HG02798 (cell line): ENCODE measurements around the gene INTS6.

Experiments used
- ATAC-seq: cut with Tn5 transposase; IDR thresholded peaks from one replicate; pipeline ENCODE4 v1.9.1; 2021; ENCODE audit warnings: mild to moderate bottlenecking; ENCODE audit not compliant: unreplicated experiment, poor library complexity

Gene INTS6, protein sequence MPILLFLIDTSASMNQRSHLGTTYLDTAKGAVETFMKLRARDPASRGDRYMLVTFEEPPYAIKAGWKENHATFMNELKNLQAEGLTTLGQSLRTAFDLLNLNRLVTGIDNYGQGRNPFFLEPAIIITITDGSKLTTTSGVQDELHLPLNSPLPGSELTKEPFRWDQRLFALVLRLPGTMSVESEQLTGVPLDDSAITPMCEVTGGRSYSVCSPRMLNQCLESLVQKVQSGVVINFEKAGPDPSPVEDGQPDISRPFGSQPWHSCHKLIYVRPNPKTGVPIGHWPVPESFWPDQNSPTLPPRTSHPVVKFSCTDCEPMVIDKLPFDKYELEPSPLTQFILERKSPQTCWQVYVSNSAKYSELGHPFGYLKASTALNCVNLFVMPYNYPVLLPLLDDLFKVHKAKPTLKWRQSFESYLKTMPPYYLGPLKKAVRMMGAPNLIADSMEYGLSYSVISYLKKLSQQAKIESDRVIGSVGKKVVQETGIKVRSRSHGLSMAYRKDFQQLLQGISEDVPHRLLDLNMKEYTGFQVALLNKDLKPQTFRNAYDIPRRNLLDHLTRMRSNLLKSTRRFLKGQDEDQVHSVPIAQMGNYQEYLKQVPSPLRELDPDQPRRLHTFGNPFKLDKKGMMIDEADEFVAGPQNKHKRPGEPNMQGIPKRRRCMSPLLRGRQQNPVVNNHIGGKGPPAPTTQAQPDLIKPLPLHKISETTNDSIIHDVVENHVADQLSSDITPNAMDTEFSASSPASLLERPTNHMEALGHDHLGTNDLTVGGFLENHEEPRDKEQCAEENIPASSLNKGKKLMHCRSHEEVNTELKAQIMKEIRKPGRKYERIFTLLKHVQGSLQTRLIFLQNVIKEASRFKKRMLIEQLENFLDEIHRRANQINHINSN

DNA sequence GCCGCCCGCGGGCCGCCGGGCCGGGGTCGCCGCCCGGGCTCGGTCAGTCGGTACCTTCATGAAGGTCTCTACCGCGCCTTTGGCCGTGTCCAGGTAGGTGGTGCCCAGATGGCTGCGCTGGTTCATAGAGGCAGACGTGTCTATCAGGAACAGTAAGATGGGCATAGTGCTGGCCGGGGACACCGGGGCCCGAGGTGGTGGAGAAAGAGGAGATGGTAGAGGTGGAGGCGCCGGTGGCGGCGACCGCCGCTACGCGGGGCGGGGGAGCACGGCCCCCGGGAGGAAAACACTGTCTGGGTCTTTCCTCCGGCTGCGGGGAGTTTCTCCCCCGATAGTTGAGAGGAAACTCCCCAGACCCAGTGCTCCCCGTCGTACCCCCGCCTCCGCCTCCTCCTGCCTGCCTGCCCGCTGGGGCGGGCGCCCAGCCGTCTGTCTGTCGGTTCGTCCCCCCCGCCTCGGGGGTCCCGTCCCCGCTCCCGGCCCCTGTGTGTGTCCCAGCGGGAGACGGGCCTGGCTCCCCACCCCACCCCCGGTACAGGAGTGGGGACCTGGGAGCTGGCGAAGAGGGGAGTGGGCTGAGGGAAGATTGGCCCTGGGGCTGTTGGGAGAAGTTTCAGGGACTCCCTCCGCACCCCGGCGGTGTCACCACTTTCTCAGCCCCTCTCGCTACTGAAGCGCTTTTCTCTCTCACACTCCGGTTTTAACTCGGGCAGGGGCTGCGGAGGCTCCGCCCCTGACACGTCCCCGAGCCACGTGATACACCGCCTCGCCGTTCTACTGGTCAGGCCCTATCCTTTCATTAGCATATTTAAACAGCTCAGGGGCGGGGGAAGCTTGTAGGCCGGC is at the start of gene INTS6:
INTS6 (minus strand) TSS at position 676 of the 846 bp plus-strand sequence; CDS start at position 165, 511 bp downstream.
- peak; percentile 70 for ATAC-seq

DNA sequence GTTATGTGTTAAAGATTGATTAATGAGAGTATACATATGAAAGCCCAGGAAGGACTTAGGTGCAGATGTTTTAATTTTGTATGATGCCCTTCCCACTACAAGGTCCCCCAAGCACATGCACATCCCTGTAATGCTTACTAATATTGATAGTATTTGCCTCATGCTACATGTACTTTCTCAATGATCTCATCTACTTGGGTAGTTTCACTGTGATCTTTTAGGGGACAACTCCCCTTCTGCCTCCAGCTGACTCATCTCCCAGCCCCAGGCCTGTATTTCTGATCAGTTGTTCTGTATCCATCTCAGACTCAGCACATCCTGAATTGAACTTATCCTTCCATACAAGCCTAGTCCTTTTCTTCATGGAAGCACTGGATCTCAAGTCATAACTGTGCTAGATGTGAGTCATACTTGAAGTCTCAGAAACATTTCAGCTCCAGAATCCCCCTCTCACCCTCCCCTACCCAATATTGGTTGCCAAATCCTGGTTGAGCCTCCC is 49.4 kb upstream of the INTS6 start:
- ATAC-seq, result peak; percentile 91

- ATAC-seq, result peak; percentile 18
Observed at GRCh38 chr13:51501592-51502152, 48.8 kb upstream of the INTS6 start.

DNA sequence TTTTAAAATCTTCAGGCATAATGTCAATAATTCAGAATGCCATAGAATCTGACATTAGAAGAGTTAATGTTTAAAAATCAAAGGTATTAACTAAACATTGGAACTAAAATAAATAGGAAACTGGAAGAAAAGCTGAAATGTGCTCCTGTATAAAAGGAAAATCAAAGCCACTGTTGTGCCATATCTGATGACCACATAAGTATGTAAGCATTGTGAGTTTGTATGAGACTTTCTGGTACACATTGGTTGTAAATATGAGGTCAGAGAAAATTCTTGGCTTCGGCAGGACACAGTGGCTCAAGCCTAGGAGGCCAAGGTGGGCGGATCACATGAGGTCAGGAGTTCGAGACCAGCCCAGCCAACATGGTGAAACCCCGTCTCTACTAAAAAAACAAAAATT is 48.3 kb upstream of the INTS6 start:
- no peak for ATAC-seq

GRCh38 chr13:51500687-51501086 is 47.9 kb upstream of the INTS6 start:
- ATAC-seq, result no peak

DNA sequence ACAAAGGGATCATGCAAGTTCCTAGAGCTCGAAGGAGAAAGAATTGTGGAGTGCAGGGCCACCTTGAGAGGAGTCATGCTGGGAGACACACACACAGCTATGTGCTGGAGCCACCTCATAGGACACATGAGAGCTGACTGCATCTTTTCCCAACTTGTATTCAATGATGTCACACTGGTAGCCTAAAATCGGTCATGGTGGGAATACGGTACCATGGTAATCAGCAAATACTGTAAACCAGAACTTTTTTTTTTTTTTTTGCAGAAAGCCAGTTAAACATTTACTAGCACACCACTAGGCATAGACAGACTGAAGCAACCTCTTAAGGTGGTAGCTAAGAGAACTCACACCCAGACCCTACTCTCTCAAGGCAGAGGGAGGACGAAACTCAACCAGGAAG is 47.0 kb upstream of the INTS6 start:
- ATAC-seq, result no peak

GRCh38 chr13:51495316-51495715 is 42.5 kb upstream of the INTS6 start:
- ATAC-seq, result no peak

GRCh38 chr13:51494156-51494555 is 41.3 kb upstream of the INTS6 start:
- ATAC-seq, result no peak

- no peak for ATAC-seq
Observed at GRCh38 chr13:51488212-51488611, 35.4 kb upstream of the INTS6 start.

GRCh38 chr13:51481656-51482055 is 28.8 kb upstream of the INTS6 start:
- ATAC-seq, result no peak

DNA sequence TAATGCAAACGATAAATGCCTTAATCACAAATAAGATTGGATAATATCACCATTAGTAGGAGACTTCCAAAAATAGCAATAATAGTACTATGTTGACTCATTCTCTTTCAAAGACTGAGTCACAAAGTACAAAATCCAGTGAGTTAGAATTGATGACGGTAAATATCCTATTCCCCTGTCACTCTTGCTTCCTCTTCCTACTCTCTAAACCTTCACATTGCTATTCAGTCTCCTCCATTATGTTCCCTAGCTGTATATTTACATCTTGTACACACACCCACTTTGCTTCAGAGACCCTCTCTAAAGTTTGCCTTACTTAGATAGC is 26.3 kb upstream of the INTS6 start:
- no peak for ATAC-seq

DNA sequence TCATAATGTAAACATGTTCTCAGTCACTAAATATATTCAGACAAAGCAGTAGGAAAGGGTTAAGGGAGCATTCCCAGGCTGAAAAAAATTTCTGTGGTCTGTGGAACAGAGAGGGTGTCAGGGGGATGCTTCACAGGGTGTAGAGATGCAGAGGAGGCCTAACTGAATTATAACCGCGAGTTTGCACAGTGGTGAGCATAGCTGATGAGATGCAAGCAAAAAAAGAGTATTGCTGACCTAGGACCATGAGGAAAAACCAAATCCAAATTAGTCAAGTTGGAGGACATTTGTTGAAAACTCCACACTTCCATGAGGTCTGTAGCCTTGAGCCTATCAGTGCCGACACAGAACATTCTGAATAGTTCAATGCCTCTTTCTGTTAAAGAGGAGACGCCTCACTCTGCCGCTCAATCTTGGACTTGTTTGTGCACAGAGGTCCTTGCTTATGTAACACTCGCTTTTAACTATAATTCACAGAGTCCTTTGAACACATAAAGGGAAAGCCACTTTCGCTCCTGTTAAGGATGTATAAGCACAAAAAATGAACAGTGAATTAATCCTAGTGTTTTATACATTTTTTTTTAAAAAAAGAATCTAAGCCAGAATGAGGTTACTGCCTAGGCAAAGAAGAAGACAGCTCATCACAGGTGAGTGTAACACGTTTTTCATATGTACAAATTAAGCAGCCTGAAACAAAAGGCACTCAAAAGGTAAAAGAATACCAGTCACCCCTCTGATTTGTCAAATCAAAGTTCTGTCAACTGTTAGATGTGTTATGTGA is 25.8 kb upstream of the INTS6 start:
- no peak for ATAC-seq

DNA sequence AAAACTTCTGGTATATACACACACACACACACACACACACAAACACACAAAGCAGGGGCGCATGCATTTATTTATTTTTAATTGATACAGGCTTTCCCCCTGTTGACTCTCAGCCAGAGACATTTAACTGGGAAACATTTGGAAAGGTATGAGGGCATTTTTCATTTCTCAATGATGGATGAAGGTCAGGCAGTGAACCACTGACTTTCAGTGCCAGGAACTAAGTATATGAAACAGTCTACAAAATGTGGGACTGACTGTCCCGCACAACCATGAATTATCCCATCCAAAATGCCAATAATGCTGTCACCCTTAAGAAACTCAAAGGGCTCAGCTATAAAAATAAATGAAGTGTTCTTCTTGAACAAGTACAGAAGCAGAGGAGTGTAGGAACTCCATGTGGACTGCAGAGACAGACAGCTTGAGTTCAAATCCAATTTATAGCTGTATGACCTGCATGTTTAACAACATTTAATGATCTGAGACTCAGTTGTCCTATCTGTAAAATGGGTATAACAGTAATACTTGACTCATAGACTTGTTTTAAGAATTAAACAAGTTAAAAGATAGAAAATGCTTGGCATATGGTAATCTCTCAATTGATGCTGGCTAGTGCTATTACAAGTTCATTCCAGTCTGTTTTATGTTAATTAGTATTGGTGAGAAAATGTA is 25.0 kb upstream of the INTS6 start:
- ATAC-seq, result no peak

- no peak for ATAC-seq
Observed at GRCh38 chr13:51477149-51477548, 24.3 kb upstream of the INTS6 start.

DNA sequence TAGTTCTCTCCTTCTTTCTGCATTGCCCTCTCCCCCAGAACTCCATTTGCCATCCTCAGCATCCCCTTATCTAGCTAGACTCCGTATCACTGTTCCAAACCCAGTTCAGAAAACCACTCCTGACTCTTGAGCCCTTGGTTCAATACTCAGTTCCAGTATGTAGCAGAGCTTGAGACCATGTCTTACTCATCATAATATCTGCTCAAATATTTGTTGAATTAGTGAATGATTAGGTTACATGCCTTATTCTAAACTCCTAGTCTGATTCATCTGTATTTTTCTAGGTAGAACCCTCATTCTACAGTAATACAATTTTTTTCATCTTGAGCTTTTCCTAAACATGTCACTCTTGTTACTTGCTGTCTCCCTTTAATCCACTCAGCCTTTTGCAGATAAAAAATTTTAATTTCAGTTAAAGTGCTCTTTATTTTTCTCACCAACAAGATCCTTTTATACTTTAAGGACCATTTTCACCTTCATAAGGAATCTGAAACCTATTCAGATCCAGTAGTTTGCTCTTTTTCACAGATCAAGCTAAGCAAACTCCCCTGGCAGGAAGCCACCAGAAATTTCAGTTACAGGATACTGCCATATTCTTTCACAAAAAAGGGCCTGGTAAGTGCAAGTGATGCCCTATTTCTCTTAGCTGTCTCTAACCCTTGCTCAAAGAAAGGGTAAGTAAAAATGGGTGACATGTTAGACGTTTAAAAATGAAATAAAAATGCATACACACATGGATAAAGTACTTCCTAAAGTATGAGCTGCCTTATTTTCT is 23.1 kb upstream of the INTS6 start:
- ATAC-seq, result no peak

DNA sequence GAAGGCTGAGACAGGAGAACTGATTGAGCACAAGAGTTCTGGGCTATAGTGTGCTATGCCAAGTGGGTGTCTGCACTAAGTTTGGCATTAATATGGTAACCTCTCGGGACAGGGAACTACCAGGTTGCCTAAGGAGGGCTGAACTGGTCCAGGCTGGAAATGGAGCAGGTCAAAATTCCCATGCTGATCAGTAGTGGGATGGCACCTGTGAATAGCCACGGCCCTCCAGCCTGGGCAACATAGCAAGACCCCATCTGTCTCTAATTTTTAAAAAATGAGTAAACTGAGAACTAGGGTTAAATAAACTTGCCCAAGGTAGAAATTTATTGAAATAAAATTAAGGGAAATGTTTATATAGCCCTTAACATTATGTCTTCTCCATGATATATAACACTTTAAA is 17.0 kb upstream of the INTS6 start:
- ATAC-seq, result no peak

DNA sequence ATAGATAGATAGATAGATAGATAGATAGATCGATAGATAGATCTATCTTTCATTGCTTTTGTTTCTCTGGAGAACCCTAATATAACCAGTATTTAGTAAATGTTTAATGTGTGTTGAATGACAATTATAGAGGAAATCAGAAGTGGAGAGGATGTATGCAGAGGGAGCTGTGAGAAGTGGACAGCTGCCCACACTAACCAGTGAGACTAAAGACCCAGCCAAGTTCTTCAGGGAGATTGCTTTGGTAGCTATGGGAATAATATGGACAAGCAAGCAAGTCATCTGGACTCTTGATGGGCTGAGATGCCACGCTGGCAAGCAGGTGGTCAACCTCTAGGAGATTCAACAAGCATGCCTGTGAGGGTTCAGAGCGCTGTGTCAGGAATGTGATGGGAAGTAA is 14.9 kb upstream of the INTS6 start:
- no peak for ATAC-seq

DNA sequence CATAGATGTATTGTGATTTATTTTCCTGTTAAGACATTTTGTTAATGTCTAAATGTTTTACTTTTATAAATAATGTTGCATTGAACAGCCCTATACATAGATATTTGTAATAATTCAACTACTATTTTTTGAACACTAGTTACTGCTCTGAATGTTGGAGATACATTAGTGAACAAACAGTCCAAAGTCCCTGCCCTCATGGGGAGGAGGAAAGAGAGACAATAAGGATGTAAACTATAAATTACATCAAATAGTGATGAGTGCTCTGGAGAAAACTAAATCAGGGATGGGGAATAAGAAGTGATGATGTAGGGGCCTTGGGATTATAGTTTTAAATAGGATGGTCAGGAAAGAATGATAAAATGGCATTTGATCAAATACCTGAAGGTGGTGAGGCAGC is 12.3 kb upstream of the INTS6 start:
- no peak for ATAC-seq
